Body of pancreas (tissue), 4 donors: ENCODE results near the gene TINAG. TPM values are rescaled to one million over a fixed set of nuclear protein-coding genes. Genes with fewer than 3 reads are reported as not detected.

Experiments used
- ATAC-seq: fragments of 150-250 bp; one replicate; pipeline ENCODE4 v1.9.1; 2016
- DNase-seq, 4 donors: peaks; one replicate each; pipeline ENCODE4 v3.0.0-alpha.2; 2019
- H3K27ac ChIP-seq, 4 donors: fragments of 200-600 bp; sonication (generic); 1 replicate in 3 of 4; 2 replicates in 1 of 4; pipeline versions ENCODE4 v1.5.1 to v1.6.1; 2016 to 2019; ENCODE audit warnings: mild to moderate bottlenecking in 1 of 4, mixed read lengths in 1 of 4, moderate library complexity in 1 of 4
- H3K27me3 ChIP-seq, 2 donors: fragments of 200-600 bp; sonication (generic); one replicate each; pipeline ENCODE4 v1.6.0; 2016; ENCODE audit warnings: mild to moderate bottlenecking in 1 of 2
- H3K36me3 ChIP-seq, 2 donors: fragments of 200-600 bp; sonication (generic); replicated peaks in 1 of 2; 2 replicates each; pipeline ENCODE4 v1.5.1; 2016; ENCODE audit warnings: low read depth in 2 of 2; ENCODE audit not compliant: insufficient read depth in 1 of 2
- H3K4me1 ChIP-seq: fragments of 200-600 bp; sonication (generic); one replicate; pipeline ENCODE4 v1.6.0; 2016
- H3K4me3 ChIP-seq, 2 donors: fragments of 200-600 bp; sonication (generic); 1 replicate in 1 of 2; 2 replicates in 1 of 2; pipeline ENCODE4 v1.5.1; 2016 to 2019
- H3K9me3 ChIP-seq, 3 donors: fragments of 200-600 bp; sonication (generic); 1 replicate in 2 of 3; 2 replicates in 1 of 3; pipeline ENCODE4 v1.5.1; 2016
- POLR2A ChIP-seq, 3 donors: fragments of 450-650 bp; IDR thresholded peaks; one replicate each; pipeline ENCODE4 v1.6.1; 2016; ENCODE audit warnings: antibody characterized with exemption in 3 of 3, mild to moderate bottlenecking in 2 of 3
- WGBS, 2 donors: methylation state at CpG; one replicate each; pipeline ENCODE4 v1.1.5; 2017; 5-methylcytosine and 5-hydroxymethylcytosine counted together
- intact Hi-C: fragments of 100-400 bp; cut with DNase I; formaldehyde crosslinking; loops from one replicate; pipeline ENCODE4 v1.15.1; 2023
- total RNA-seq, 2 donors: library from RNA; depleted of rRNA; stranded (reverse); fragments of >200 nt; gene quantifications; one replicate each; pipeline ENCODE4 v1.1.0, GENCODE V29; 2016
- TF ChIP-seq, protein P1 (sequence below), 7 experiments: fragments of 450-650 bp in 4 of 7; fragments of 200-600 bp in 3 of 7; sonication (generic) in 3 of 7; IDR thresholded peaks; one replicate each; pipeline ENCODE4 v1.5.1; 2016 to 2019; ENCODE audit warnings: antibody characterized with exemption in 7 of 7

Gene TINAG
- total RNA-seq, 2 donors from 2014 or later = 0.26 TPM; not detected in 1

DNA sequence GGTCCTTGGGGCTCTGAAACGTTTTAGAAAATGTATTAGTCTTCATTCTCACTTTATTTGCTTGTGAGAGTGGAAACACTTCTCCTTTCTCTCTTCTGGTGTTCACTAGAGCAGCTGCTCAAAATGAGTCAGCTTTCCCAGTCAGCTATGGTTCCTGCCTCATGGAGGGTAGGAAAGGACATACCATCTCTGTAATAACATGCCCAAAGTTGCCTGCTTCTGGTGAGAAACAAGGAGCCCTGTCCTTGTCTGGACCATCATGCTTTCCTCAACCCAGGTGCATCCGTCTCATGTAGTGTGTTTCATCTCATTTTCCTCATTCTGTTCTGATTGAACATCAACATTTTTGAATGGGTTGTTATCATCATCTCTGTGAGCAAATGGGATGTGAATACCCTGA, 17.1 kb upstream of the TINAG start:
- Histone ChIP-seq H3K9me3 (no peaks in the 10 kb centered on the region), H3K27ac (no peak overlapping the region), H3K36me3 (no peaks in the 10 kb centered on the region), H3K27me3 (no peaks in the 10 kb centered on the region), H3K4me3 (no peak overlapping the region), H3K4me1 (no peaks in the 10 kb centered on the region)
- no peak for TF ChIP-seq POLR2A (IDR thresholded peaks at IDR 0.05)
- TF ChIP-seq, protein P1, sequence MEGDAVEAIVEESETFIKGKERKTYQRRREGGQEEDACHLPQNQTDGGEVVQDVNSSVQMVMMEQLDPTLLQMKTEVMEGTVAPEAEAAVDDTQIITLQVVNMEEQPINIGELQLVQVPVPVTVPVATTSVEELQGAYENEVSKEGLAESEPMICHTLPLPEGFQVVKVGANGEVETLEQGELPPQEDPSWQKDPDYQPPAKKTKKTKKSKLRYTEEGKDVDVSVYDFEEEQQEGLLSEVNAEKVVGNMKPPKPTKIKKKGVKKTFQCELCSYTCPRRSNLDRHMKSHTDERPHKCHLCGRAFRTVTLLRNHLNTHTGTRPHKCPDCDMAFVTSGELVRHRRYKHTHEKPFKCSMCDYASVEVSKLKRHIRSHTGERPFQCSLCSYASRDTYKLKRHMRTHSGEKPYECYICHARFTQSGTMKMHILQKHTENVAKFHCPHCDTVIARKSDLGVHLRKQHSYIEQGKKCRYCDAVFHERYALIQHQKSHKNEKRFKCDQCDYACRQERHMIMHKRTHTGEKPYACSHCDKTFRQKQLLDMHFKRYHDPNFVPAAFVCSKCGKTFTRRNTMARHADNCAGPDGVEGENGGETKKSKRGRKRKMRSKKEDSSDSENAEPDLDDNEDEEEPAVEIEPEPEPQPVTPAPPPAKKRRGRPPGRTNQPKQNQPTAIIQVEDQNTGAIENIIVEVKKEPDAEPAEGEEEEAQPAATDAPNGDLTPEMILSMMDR (IDR thresholded peaks at IDR 0.05) = no peak
- no peak for DNase-seq
- 32 to 36% methylated on average over 2 of the region's 2 CpGs for WGBS, 2 donors
- intact Hi-C loops = no loop called here
- ATAC-seq = no peak

DNA sequence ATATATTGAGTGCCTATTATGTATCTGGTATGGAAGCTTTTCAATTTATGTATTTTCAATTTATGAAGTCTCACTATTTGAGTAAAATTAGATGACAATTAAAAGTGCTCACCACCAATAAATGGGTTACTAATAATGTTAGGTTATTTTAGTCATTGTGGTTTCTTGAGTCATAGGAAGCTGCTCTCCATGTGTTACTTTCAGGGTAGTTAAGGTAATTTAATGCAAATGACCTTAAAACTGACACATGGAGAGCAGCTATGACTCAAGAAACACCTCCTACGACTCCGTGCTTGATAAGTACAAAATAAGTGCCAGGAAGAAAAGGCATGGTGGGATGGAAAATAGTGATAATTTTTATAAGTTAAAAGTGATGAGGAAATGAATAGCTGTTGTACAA, 16.5 kb upstream of the TINAG start:
- Histone ChIP-seq H3K4me3 (no peak overlapping the region), H3K36me3 (no peaks in the 10 kb centered on the region), H3K27me3 (no peaks in the 10 kb centered on the region), H3K27ac (no peak overlapping the region), H3K9me3 (no peaks in the 10 kb centered on the region), H3K4me1 (no peaks in the 10 kb centered on the region)
- TF ChIP-seq, protein P1 (IDR thresholded peaks at IDR 0.05) = no peak
- no peak for TF ChIP-seq POLR2A (IDR thresholded peaks at IDR 0.05)
- WGBS, 2 donors = 47 to 50% methylated on average over 2 of the region's 2 CpGs
- intact Hi-C loops = no loop called here
- DNase-seq (no peak), ATAC-seq (no peak)

DNA sequence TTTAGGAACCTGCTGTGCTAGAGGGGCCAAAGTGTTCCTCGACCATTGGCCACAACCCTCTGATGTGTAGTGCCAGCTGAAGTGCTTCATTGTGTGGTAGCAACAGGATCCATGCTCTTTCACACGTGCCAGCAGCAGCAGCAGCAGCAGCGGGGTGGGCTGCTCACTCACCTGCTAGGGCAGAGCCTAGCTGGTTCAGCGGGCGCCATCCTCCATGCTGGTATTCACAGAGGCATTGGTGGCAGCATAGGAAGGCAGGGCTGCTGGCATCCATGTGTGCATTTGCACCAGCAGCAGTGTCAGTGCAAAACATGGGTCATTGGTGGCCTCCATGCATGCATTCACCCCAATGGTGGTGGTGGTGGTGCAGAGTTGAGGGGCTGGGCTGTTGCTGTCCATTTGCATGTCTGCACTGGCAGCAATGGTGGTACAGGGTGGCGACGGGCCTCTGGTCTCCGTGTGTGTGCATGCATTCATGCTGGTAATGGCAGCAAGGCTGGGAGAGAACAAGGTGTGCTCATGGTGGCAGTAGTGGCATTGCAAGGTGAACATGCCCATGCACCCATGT, 13.2 kb upstream of the TINAG start:
- Histone ChIP-seq H3K27ac (no peak overlapping the region), H3K27me3 (no peaks in the 10 kb centered on the region), H3K36me3 (no peaks in the 10 kb centered on the region), H3K4me3 (no peak overlapping the region), H3K4me1 (no peaks in the 10 kb centered on the region), H3K9me3 (no peaks in the 10 kb centered on the region)
- WGBS, 2 donors = 81 to 93% methylated on average over 4 to 8 of the region's 8 CpGs
- DNase-seq (no peak), ATAC-seq (no peak)
- intact Hi-C loops = no loop called here
- TF ChIP-seq POLR2A (IDR thresholded peaks at IDR 0.05) = no peak
- TF ChIP-seq, protein P1 (IDR thresholded peaks at IDR 0.05) = no peak

DNA sequence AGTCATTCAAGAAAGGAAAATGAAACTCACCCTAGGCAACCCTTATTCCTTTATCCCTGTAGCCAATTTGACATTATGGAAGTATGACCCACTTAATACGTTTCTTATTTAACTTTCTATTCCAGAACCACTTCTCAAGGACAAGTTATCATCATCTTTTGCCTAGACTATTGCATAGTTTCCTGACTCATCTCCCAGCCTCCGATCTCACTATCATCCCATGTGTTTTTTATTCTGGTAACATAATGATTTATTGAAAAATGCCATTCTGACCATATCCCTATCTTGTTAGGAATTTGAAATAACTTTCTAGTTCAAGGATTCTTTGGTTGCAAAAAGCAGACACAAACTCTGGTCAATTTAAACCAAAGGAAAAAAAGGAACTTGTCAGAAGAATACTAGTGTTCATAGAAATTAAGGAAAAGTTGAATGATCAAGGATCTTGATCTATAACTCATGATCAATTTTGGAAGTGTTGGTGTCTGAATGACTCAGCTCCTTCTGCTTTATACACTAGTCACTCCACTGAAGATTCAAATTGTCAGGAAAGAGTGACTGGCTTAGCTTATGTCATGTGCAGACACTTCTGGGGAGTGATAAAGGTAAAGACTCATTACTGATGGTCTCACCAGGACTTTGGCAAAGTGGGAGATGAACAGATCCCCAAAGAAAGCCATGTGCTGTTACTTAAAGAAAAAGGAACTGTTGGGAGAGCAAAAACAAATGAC, 8.5 kb upstream of the TINAG start:
- WGBS, 2 donors = 57 to 62% methylated on average over 2 of the region's 2 CpGs
- Histone ChIP-seq H3K9me3 (no peaks in the 10 kb centered on the region), H3K4me3 (no peak overlapping the region), H3K4me1 (no peaks in the 10 kb centered on the region), H3K27me3 (no peaks in the 10 kb centered on the region), H3K36me3 (no peaks in the 10 kb centered on the region), H3K27ac (no peak overlapping the region)
- intact Hi-C loops = no loop called here
- DNase-seq (no peak), ATAC-seq (no peak)
- TF ChIP-seq, protein P1 (IDR thresholded peaks at IDR 0.05) = no peak
- no peak for TF ChIP-seq POLR2A (IDR thresholded peaks at IDR 0.05)

DNA sequence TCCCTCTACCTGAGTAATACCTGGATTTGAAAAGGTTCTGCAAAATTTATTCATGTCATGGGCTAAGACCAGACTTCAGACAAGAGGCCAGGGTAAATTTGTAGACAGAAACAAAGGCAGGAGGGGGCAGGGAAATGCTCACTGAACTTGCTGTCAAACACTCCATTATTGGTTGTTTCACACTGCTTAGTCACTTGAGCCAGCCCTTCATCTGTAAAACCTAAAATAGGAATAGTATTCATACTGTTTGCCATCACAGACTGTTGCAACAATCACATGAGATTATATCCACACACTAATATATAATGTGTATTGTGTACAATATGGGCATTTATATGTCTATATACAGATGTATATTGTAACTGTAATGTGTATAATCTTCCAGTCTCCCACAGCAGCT, 6.5 kb upstream of the TINAG start:
- no peaks in the 10 kb centered on the region for H3K9me3 ChIP-seq
- no peaks in the 10 kb centered on the region for H3K36me3 ChIP-seq
- no peaks in the 10 kb centered on the region for H3K27me3 ChIP-seq
- no peak for DNase-seq
- intact Hi-C loops = no loop called here
- ATAC-seq = no peak
- no peaks in the 10 kb centered on the region for H3K4me1 ChIP-seq
- no peak for TF ChIP-seq POLR2A (IDR thresholded peaks at IDR 0.05)
- TF ChIP-seq, protein P1 (IDR thresholded peaks at IDR 0.05) = no peak
- no peak overlapping the region for H3K4me3 ChIP-seq
- no peak overlapping the region for H3K27ac ChIP-seq
